Measurements from ENCODE around the gene ANKH. TPM values are rescaled to one million over a fixed set of nuclear protein-coding genes. Genes with fewer than 3 reads are reported as not detected.
"Not testable (repeated sequence)": the region's sequence is repeated elsewhere in the genome, so short reads cannot be mapped to it uniquely, and the experiment has no call there.

The ANKH gene
- total and polyA plus RNA-seq, 8 donors = 6.6 to 57.5 (median 10.6) TPM

GRCh38 chr5:14826714-14827113 is 44.9 kb downstream of the ANKH start:
- no peak for TF ChIP-seq CTCF (IDR thresholded peaks at IDR 0.05)
- ATAC-seq (no peak), DNase-seq (no peak)
- no peaks in the 10 kb centered on the region for H3K9me3 ChIP-seq
- no peak overlapping the region for H3K27ac ChIP-seq
- H3K4me1 ChIP-seq = no peaks in the 10 kb centered on the region
- no peak overlapping the region for H3K4me3 ChIP-seq
- H3K36me3 ChIP-seq = no peaks in the 10 kb centered on the region
- intact Hi-C loops (cut with DNase I) = no loop called here
- no peaks in the 10 kb centered on the region for H3K27me3 ChIP-seq

DNA sequence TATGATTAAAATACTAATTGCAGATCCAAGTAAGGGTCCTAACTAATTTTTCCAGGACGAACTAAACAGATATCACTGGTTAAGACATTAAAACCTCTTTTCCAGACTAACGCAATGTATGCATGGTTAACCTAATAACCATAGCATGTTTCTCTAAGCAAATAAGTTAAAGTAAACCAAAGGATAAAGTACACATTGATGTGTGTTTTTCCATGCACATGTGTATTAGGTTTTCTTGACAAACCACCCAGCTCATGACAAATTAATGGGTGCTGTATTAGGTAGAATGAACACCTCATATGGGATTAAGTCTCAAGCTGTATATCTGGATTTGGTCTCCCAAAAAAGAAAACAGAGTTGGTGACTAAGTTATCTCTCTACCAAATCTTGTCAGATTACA is 45.6 kb downstream of the ANKH start:
- TF ChIP-seq CTCF (IDR thresholded peaks at IDR 0.05) = no peak
- intact Hi-C loops (cut with DNase I) = no loop called here

DNA sequence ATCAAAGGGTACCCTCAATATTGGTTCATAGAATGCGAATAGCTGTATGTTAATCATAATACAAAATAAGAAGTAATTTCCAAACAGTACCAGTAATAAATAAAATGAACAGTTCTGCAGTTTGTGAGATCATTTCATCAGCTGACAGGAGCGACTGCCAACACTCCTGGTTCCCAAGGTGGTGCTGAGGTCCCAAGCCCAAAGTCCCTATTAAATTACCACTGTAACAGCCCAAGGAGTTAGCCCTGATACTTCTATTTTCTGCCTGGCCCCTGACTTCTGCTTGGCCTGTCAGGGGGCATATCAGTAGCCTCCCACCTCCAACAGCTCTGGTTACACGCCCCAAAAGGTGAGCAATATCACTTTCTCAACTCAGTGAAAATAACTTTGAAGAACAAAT is 47.1 kb downstream of the ANKH start:
- DNase-seq (no peak), ATAC-seq (no peak)
- H3K36me3 ChIP-seq = no peaks in the 10 kb centered on the region
- no peak overlapping the region for H3K27ac ChIP-seq
- H3K4me1 ChIP-seq = no peaks in the 10 kb centered on the region
- no peaks in the 10 kb centered on the region for H3K27me3 ChIP-seq
- intact Hi-C loops (cut with DNase I) = no loop called here
- no peak for TF ChIP-seq CTCF (IDR thresholded peaks at IDR 0.05)
- no peak overlapping the region for H3K4me3 ChIP-seq
- H3K9me3 ChIP-seq = no peaks in the 10 kb centered on the region

More for the DNA sequence above, 45.6 kb downstream of the ANKH start:
- Histone ChIP-seq H3K36me3 (no peaks in the 10 kb centered on the region), H3K4me3 (no peak overlapping the region), H3K9me3 (no peaks in the 10 kb centered on the region), H3K27me3 (no peaks in the 10 kb centered on the region), H3K4me1 (no peaks in the 10 kb centered on the region), H3K27ac (no peak overlapping the region)
- ATAC-seq = no peak
- DNase-seq = no peak

GRCh38 chr5:14821100-14821845 is 50.3 kb downstream of the ANKH start:
- no peaks in the 10 kb centered on the region for H3K36me3 ChIP-seq
- H3K4me1 ChIP-seq = no peaks in the 10 kb centered on the region
- no peaks in the 10 kb centered on the region for H3K9me3 ChIP-seq
- no peak for TF ChIP-seq CTCF (IDR thresholded peaks at IDR 0.05)
- no peaks in the 10 kb centered on the region for H3K27me3 ChIP-seq
- H3K4me3 ChIP-seq = no peak overlapping the region
- ATAC-seq (no peak), DNase-seq (no peak)
- intact Hi-C loops (cut with DNase I) = no loop called here
- no peak overlapping the region for H3K27ac ChIP-seq

GRCh38 chr5:14818931-14819790 is 52.4 kb downstream of the ANKH start:
- no peak for DNase-seq
- no peak for TF ChIP-seq CTCF (IDR thresholded peaks at IDR 0.05)
- Histone ChIP-seq H3K4me3 (no peak overlapping the region), H3K27ac (no peak overlapping the region), H3K4me1 (no peaks in the 10 kb centered on the region), H3K27me3 (no peaks in the 10 kb centered on the region), H3K9me3 (no peaks in the 10 kb centered on the region), H3K36me3 (no peaks in the 10 kb centered on the region)
- intact Hi-C loops (cut with DNase I) = no loop called here
- ATAC-seq = no peak

- intact Hi-C loops (cut with DNase I); ATAC-seq; DNase-seq; H3K27ac ChIP-seq; H3K9me3 ChIP-seq; H3K27me3 ChIP-seq; H3K4me3 ChIP-seq; H3K36me3 ChIP-seq; H3K4me1 ChIP-seq: not testable (repeated sequence)
These were observed 53.8 kb downstream of the ANKH start for GRCh38 chr5:14817762-14818136.

Measured in left lung (tissue), 10 donors.